Left ventricle myocardium inferior (tissue), 1 donor: ENCODE data around the gene TSR3. TPM values are rescaled to one million over a fixed set of nuclear protein-coding genes. Genes with fewer than 3 reads are reported as not detected.

Source experiments
- DNase-seq: peaks from one replicate; pipeline ENCODE4 v3.0.0-alpha.2; 2020
- H3K27ac ChIP-seq: fragments of 200-600 bp; replicated peaks from 2 replicates; pipeline ENCODE4 v1.8.0; 2021
- H3K27me3 ChIP-seq: fragments of 200-600 bp; 2 replicates; pipeline ENCODE4 v1.8.0; 2021; ENCODE audit warnings: low read depth
- H3K36me3 ChIP-seq: fragments of 200-600 bp; 2 replicates; pipeline ENCODE4 v1.8.0; 2021
- H3K4me1 ChIP-seq: fragments of 200-600 bp; 2 replicates; pipeline ENCODE4 v1.8.0; 2021
- H3K4me3 ChIP-seq: fragments of 200-600 bp; 2 replicates; pipeline ENCODE4 v1.8.0; 2021; ENCODE audit warnings: mild to moderate bottlenecking, moderate library complexity
- H3K9me3 ChIP-seq: fragments of 200-600 bp; replicated peaks from 2 replicates; pipeline ENCODE4 v1.8.0; 2021
- CTCF ChIP-seq: fragments of 200-600 bp; IDR thresholded peaks from 2 replicates; pipeline ENCODE4 v1.8.0; 2021; ENCODE audit warnings: antibody characterized with exemption, mild to moderate bottlenecking, borderline replicate concordance
- intact Hi-C: fragments of 100-400 bp; cut with micrococcal nuclease; formaldehyde crosslinking; loops from one replicate; pipeline ENCODE4 v1.11.0; 2022
- total RNA-seq: library from RNA; stranded (reverse); fragmentation: NEBNext Ultra II Directional; extraction: Animal tissue kit (Norgen Biotek cat#: 25700); gene quantifications from one replicate; pipeline ENCODE4 v1.2.1, GENCODE V29; 2021
- donor health status: DM: no; HTN: yes; CAD: no; lungs with severe emphysema.

The TSR3 gene
- total RNA-seq, 1 donor from 2014 or later = 54.9 TPM

- no peak overlapping the region for H3K27ac ChIP-seq
- H3K9me3 ChIP-seq = no peaks in the 10 kb centered on the region
- peaks cover 45% of the 10 kb centered on the region for H3K27me3 ChIP-seq
- no peaks in the 10 kb centered on the region for H3K36me3 ChIP-seq
- intact Hi-C loops = no loop called here
- no peak overlapping the region for H3K4me3 ChIP-seq
- DNase-seq = no peak
- TF ChIP-seq CTCF = no peak
- H3K4me1 ChIP-seq = peaks cover 31% of the 10 kb centered on the region
Observed at GRCh38 chr16:1336619-1337018, 15.1 kb downstream of the TSR3 start.

GRCh38 chr16:1335996-1336395, 15.7 kb downstream of the TSR3 start:
- Histone ChIP-seq H3K9me3 (no peaks in the 10 kb centered on the region), H3K27ac (no peak overlapping the region), H3K4me1 (peaks cover 38% of the 10 kb centered on the region), H3K36me3 (no peaks in the 10 kb centered on the region), H3K4me3 (no peak overlapping the region), H3K27me3 (peaks cover 51% of the 10 kb centered on the region)
- TF ChIP-seq CTCF = no peak
- no peak for DNase-seq
- intact Hi-C loops = no loop called here

- intact Hi-C loops = no loop called here
- DNase-seq = no peak
- Histone ChIP-seq H3K4me3 (no peak overlapping the region), H3K4me1 (peaks cover 38% of the 10 kb centered on the region), H3K27me3 (peaks cover 57% of the 10 kb centered on the region), H3K36me3 (no peaks in the 10 kb centered on the region), H3K9me3 (peaks cover 3% of the 10 kb centered on the region), H3K27ac (no peak overlapping the region)
- TF ChIP-seq CTCF = no peak
Observed at GRCh38 chr16:1335211-1335971, 16.3 kb downstream of the TSR3 start.

GRCh38 chr16:1334739-1335138, 16.9 kb downstream of the TSR3 start:
- intact Hi-C loops = no loop called here
- TF ChIP-seq CTCF = no peak
- Histone ChIP-seq H3K27me3 (peaks cover 57% of the 10 kb centered on the region), H3K27ac (no peak overlapping the region), H3K36me3 (no peaks in the 10 kb centered on the region), H3K4me1 (peaks cover 38% of the 10 kb centered on the region), H3K9me3 (peaks cover 4% of the 10 kb centered on the region), H3K4me3 (peak overlapping the region; percentile 68)
- DNase-seq = no peak

GRCh38 chr16:1333854-1334700, 17.6 kb downstream of the TSR3 start:
- Histone ChIP-seq H3K4me1 (peaks cover 38% of the 10 kb centered on the region), H3K27ac (peak overlapping the region; percentile 84), H3K36me3 (no peaks in the 10 kb centered on the region), H3K4me3 (peak overlapping the region; percentile 68), H3K9me3 (peaks cover 4% of the 10 kb centered on the region), H3K27me3 (peaks cover 57% of the 10 kb centered on the region)
- no peak for TF ChIP-seq CTCF
- no peak for DNase-seq
- intact Hi-C loops = no loop called here
